ENCODE results near the gene KCTD7.
"Not testable (repeated sequence)": the region's sequence is repeated elsewhere in the genome, so short reads cannot be mapped to it uniquely, and the experiment has no call there.

DNA sequence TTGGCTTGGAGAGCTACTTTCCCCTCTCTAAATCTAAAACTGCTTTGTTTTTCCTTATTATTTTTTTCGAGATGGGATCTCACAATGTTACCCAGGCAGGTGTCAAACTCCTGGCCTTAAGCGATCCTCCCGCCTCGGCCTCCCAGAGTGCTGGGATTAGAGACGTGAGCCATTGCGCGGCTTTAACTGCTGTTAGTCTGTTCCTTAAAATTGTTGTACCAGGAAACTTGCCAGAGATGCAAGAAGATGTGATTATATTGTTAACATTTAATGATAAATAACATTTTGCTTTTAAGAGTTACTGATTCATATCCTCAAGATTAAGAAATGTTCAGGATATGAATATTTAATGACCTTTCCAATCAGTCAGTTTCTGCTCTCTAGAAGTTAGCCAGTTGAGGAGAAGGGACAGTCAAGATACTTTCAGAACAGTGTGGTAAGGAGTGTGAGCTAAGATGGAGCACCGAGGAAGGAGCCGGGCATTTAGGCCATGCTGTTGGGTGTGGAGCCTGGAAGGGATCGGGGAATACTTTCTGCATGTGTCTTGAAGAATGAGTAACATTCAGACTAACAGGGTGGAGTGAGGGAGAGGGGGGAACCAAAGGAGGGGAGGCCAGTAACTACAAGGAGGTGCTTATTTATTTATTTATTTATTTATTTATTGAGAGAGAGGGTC, 54.6 kb downstream of the KCTD7 start:
- TF ChIP-seq, protein P1, sequence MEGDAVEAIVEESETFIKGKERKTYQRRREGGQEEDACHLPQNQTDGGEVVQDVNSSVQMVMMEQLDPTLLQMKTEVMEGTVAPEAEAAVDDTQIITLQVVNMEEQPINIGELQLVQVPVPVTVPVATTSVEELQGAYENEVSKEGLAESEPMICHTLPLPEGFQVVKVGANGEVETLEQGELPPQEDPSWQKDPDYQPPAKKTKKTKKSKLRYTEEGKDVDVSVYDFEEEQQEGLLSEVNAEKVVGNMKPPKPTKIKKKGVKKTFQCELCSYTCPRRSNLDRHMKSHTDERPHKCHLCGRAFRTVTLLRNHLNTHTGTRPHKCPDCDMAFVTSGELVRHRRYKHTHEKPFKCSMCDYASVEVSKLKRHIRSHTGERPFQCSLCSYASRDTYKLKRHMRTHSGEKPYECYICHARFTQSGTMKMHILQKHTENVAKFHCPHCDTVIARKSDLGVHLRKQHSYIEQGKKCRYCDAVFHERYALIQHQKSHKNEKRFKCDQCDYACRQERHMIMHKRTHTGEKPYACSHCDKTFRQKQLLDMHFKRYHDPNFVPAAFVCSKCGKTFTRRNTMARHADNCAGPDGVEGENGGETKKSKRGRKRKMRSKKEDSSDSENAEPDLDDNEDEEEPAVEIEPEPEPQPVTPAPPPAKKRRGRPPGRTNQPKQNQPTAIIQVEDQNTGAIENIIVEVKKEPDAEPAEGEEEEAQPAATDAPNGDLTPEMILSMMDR (IDR thresholded peaks at IDR 0.05 in 2 of 3, conservative IDR thresholded peaks at IDR 0.05 in 1 of 3; ENCODE audit: control insufficient read depth in 2 of 3, extremely low read depth in 1 of 3, insufficient read depth in 1 of 3, low read depth in 3 of 3, low read length in 3 of 3): not testable (repeated sequence)
- TF ChIP-seq RCOR1 (conservative IDR thresholded peaks at IDR 0.05; ENCODE audit: low read depth, low read length); CBX3 (IDR thresholded peaks at IDR 0.05; ENCODE audit: borderline replicate concordance, low read depth); ZNF217 (IDR thresholded peaks at IDR 0.05); CBFB (IDR thresholded peaks at IDR 0.05; ENCODE audit: low read depth); JUNB (IDR thresholded peaks at IDR 0.05); MXI1 (IDR thresholded peaks at IDR 0.05; ENCODE audit: low read depth, low read length); CEBPB (IDR thresholded peaks at IDR 0.05; ENCODE audit: borderline replicate concordance in 1 of 2, low read depth in 2 of 2, low read length in 2 of 2); KDM1A (IDR thresholded peaks at IDR 0.05; ENCODE audit: borderline replicate concordance); HCFC1 (IDR thresholded peaks at IDR 0.05; ENCODE audit: low read length); RAD21 (IDR thresholded peaks at IDR 0.05; ENCODE audit: insufficient read depth, low read depth, low read length): not testable (repeated sequence)
- TF ChIP-seq, protein P2, sequence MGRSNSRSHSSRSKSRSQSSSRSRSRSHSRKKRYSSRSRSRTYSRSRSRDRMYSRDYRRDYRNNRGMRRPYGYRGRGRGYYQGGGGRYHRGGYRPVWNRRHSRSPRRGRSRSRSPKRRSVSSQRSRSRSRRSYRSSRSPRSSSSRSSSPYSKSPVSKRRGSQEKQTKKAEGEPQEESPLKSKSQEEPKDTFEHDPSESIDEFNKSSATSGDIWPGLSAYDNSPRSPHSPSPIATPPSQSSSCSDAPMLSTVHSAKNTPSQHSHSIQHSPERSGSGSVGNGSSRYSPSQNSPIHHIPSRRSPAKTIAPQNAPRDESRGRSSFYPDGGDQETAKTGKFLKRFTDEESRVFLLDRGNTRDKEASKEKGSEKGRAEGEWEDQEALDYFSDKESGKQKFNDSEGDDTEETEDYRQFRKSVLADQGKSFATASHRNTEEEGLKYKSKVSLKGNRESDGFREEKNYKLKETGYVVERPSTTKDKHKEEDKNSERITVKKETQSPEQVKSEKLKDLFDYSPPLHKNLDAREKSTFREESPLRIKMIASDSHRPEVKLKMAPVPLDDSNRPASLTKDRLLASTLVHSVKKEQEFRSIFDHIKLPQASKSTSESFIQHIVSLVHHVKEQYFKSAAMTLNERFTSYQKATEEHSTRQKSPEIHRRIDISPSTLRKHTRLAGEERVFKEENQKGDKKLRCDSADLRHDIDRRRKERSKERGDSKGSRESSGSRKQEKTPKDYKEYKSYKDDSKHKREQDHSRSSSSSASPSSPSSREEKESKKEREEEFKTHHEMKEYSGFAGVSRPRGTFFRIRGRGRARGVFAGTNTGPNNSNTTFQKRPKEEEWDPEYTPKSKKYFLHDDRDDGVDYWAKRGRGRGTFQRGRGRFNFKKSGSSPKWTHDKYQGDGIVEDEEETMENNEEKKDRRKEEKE (IDR thresholded peaks at IDR 0.05): not testable (repeated sequence)
